ENCODE measurements around the gene PPFIBP2. TPM values are rescaled to one million over a fixed set of nuclear protein-coding genes. Genes with fewer than 3 reads are reported as not detected.

PPFIBP2 gene
- total and polyA plus RNA-seq, 2 of the 13 experiments (the other 11 are each of a cell fraction or from before 2014, with no cell fraction given): 15.0 to 52.5 TPM

- TF ChIP-seq IRF2 (CRISPR knock-in tag; IDR thresholded peaks at IDR 0.05) (0 out of 2 replicates have a peak, but pooled peaks have one; percentile 29), BRF2 (CRISPR knock-in tag; IDR thresholded peaks at IDR 0.05) (no peak), HMGXB4 (CRISPR knock-in tag; IDR thresholded peaks at IDR 0.05; ENCODE audit: borderline replicate concordance in 1 of 2, low read depth in 1 of 2) (no peak; a peak in 2 of 4 replicates), HIC2 (CRISPR knock-in tag; IDR thresholded peaks at IDR 0.05; ENCODE audit: low read depth) (no peak), HDAC2 (CRISPR knock-in tag; IDR thresholded peaks at IDR 0.05) (0 out of 2 replicates have a peak, but pooled peaks have one; percentile 29), ZBTB38 (CRISPR knock-in tag; IDR thresholded peaks at IDR 0.05) (no peak), KLF6 (CRISPR knock-in tag; IDR thresholded peaks at IDR 0.05) (no peak), LBX2 (CRISPR knock-in tag; IDR thresholded peaks at IDR 0.05; ENCODE audit: borderline replicate concordance) (no peak), ZNF598 (CRISPR knock-in tag; IDR thresholded peaks at IDR 0.05; ENCODE audit: borderline replicate concordance) (no peak), ATF1 (CRISPR knock-in tag; IDR thresholded peaks at IDR 0.05) (no peak), ZNF550 (CRISPR knock-in tag; IDR thresholded peaks at IDR 0.05; ENCODE audit: borderline replicate concordance) (0 out of 2 replicates have a peak, but pooled peaks have one; percentile 31), KLF15 (CRISPR knock-in tag; IDR thresholded peaks at IDR 0.05; ENCODE audit: borderline replicate concordance) (no peak), NR2F2 (IDR thresholded peaks at IDR 0.05; ENCODE audit: borderline replicate concordance, low read depth) (no peak), SP5 (CRISPR knock-in tag; IDR thresholded peaks at IDR 0.05; ENCODE audit: borderline replicate concordance, low read depth) (no peak), ZNF747 (CRISPR knock-in tag; IDR thresholded peaks at IDR 0.05; ENCODE audit: borderline replicate concordance) (no peak), ZNF382 (CRISPR knock-in tag; IDR thresholded peaks at IDR 0.05; ENCODE audit: borderline replicate concordance) (no peak), ETV5 (CRISPR knock-in tag; IDR thresholded peaks at IDR 0.05; ENCODE audit: borderline replicate concordance) (0 out of 2 replicates have a peak, but pooled peaks have one; percentile 22), GPBP1L1 (CRISPR knock-in tag; IDR thresholded peaks at IDR 0.05) (no peak), TSC22D2 (CRISPR knock-in tag; IDR thresholded peaks at IDR 0.05; ENCODE audit: borderline replicate concordance) (no peak), AGO1 (IDR thresholded peaks at IDR 0.05; ENCODE audit: low read depth, low read length, poor library complexity, severe bottlenecking) (no peak), ZNF616 (CRISPR knock-in tag; IDR thresholded peaks at IDR 0.05; ENCODE audit: low read depth) (no peak)
Observed at GRCh38 chr11:7514099-7514591, 346 bp downstream of the PPFIBP2 start (continued).
